ENCODE results near the gene HOXB4. TPM values are rescaled to one million over a fixed set of nuclear protein-coding genes. Genes with fewer than 3 reads are reported as not detected.

HOXB4 gene
- total RNA-seq, 1 donor = 0.31 TPM

DNA sequence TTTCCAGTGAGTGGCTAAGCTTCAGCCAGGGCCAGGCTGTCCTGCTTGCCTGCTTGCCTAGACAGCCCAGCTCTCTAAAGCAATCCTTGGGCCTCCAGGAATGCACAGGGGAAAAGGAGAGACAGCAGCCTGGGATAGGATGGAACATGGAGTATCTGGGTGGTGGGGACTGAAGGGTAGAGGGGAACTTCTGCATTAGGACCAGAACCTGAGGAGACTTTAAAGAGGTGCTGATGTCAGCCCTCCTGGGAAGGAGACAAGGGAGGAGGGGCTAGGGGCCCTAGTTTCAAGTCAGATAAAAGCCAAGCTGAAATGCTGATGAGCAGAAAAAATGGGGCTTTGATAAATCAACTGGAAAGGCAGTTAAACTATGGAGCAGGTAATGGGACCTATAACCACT is 30.9 kb upstream of the HOXB4 start:
- H3K4me3 ChIP-seq (ENCODE audit: low read length) = no peak overlapping the region
- peaks cover 88% of the 10 kb centered on the region for H3K27me3 ChIP-seq (ENCODE audit: insufficient read depth, low read length)
- no peaks in the 10 kb centered on the region for H3K9me3 ChIP-seq (ENCODE audit: low read depth, low read length)
- H3K4me1 ChIP-seq (ENCODE audit: insufficient read depth, low read length) = peaks cover 40% of the 10 kb centered on the region

DNA sequence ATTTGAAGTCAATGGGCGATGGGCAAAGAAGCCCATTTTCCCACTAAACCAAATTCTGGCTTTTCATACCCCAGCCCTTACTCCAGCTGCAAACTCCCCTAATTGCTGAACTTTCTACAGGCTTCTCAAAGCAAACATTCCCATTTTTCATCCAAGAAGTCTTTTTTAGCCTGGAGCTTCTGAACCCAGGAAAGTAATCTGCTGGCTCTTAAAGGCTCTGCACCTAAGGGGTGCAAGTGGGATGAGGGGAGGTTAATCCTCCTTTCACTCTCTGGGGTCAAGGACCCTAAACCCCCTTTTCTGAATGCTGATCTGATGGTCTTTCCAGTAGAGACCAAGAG is 30.3 kb upstream of the HOXB4 start:
- Histone ChIP-seq H3K4me3 (ENCODE audit: low read length) (no peak overlapping the region), H3K9me3 (ENCODE audit: low read depth, low read length) (no peaks in the 10 kb centered on the region), H3K4me1 (ENCODE audit: insufficient read depth, low read length) (peaks cover 36% of the 10 kb centered on the region), H3K27me3 (ENCODE audit: insufficient read depth, low read length) (peaks cover 89% of the 10 kb centered on the region)

GRCh38 chr17:48606892-48607614 is 28.9 kb upstream of the HOXB4 start:
- Histone ChIP-seq H3K27me3 (ENCODE audit: insufficient read depth, low read length) (peaks cover 93% of the 10 kb centered on the region), H3K4me3 (ENCODE audit: low read length) (no peak overlapping the region), H3K9me3 (ENCODE audit: low read depth, low read length) (no peaks in the 10 kb centered on the region), H3K4me1 (ENCODE audit: insufficient read depth, low read length) (peaks cover 30% of the 10 kb centered on the region)

GRCh38 chr17:48605991-48606891 is 28.1 kb upstream of the HOXB4 start:
- no peaks in the 10 kb centered on the region for H3K9me3 ChIP-seq (ENCODE audit: low read depth, low read length)
- H3K27me3 ChIP-seq (ENCODE audit: insufficient read depth, low read length) = peaks cover 93% of the 10 kb centered on the region
- peaks cover 22% of the 10 kb centered on the region for H3K4me1 ChIP-seq (ENCODE audit: insufficient read depth, low read length)
- no peak overlapping the region for H3K4me3 ChIP-seq (ENCODE audit: low read length)

DNA sequence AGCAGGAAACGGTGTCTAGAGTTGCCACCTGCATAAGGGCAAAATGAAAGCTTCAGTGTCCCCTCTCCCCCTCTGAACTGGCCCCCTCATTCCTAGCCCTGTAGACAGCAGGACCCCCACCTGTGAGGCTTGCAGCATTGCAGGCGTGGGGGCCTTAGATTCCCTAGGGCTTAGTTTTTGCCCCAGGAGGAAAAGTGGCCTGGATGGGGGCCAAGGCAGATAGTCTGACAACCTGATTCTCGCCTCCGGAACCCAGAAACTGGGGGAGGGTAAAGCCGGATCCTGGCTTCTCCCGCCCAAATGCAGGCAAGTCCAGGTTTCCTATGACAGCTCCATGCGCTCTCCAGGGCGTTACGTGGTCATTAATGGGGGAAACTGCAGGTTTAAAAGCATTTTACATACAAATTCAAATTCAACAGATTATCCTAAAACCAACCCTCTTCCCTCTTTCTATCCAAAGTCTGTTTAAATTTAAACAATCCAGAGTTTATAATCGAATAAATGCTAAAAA is 27.3 kb upstream of the HOXB4 start:
- Histone ChIP-seq H3K27me3 (ENCODE audit: insufficient read depth, low read length) (peaks cover 93% of the 10 kb centered on the region), H3K9me3 (ENCODE audit: low read depth, low read length) (no peaks in the 10 kb centered on the region), H3K4me3 (ENCODE audit: low read length) (no peak overlapping the region), H3K4me1 (ENCODE audit: insufficient read depth, low read length) (peaks cover 15% of the 10 kb centered on the region)

GRCh38 chr17:48604770-48605329 is 26.7 kb upstream of the HOXB4 start, which contains the start of gene HOXB6:
TSS of gene HOXB6 (minus strand) at chr17:48604986. CDS start at chr17:48598150, 6,836 bp downstream.
- H3K27me3 ChIP-seq (ENCODE audit: insufficient read depth, low read length) = peaks cover 93% of the 10 kb centered on the region

DNA sequence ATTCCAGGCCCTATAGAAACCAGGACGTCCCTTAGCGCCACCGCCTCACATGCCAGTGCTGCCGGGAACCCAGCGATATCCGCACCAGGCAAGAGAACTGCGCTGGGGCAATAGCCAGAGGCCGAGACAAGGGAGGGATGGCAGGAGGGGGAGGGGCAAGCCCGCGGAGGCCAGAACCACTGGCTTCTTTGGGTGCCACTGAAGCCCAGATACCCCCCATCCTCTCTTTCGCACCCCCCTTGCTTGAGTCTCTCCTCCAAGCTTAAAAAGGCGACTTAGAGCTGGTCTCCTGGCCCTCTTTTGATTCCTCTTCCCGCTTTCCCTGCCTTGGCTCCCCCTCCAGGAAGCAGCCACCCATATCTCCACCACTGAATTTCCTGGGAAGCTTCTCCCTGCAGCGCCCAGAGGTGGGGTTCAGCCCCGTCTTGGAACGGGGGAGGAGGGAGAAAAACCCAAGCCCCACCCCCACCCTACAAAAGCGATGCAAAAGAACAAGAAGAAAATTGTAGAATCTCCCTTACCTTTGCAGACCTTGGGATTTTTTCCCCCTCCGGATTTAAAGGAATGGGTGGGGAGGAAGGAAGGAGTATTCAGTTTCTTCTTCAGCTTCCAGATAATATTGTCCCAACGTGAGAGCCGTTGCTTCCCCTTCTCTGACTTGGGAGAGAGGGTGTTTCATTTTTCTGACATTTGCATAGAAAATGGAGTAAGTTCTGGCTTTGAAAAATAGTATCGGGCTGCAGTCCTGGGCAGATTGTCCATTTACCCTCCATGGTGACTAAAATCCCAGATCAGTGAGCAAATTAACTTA is 26.0 kb upstream of the HOXB4 start:
- H3K27me3 ChIP-seq (ENCODE audit: insufficient read depth, low read length) = peaks cover 93% of the 10 kb centered on the region
- peaks cover 6% of the 10 kb centered on the region for H3K4me1 ChIP-seq (ENCODE audit: insufficient read depth, low read length)
- H3K9me3 ChIP-seq (ENCODE audit: low read depth, low read length) = no peaks in the 10 kb centered on the region
- H3K4me3 ChIP-seq (ENCODE audit: low read length) = no peak overlapping the region

More at GRCh38 chr17:48604770-48605329, 26.7 kb upstream of the HOXB4 start, which contains the start of gene HOXB6:
- H3K9me3 ChIP-seq (ENCODE audit: low read depth, low read length) = no peaks in the 10 kb centered on the region
- no peak within 1 kb of the TSS for H3K4me3 ChIP-seq (ENCODE audit: low read length)
- peaks cover 8% of the 10 kb centered on the region for H3K4me1 ChIP-seq (ENCODE audit: insufficient read depth, low read length)

- H3K4me1 ChIP-seq (ENCODE audit: insufficient read depth, low read length) = peaks cover 22% of the 10 kb centered on the region
- H3K4me3 ChIP-seq (ENCODE audit: low read length) = no peak overlapping the region
- H3K9me3 ChIP-seq (ENCODE audit: low read depth, low read length) = no peaks in the 10 kb centered on the region
- H3K27me3 ChIP-seq (ENCODE audit: insufficient read depth, low read length) = peaks cover 96% of the 10 kb centered on the region
These were observed 23.6 kb upstream of the HOXB4 start for GRCh38 chr17:48601539-48602425.

DNA sequence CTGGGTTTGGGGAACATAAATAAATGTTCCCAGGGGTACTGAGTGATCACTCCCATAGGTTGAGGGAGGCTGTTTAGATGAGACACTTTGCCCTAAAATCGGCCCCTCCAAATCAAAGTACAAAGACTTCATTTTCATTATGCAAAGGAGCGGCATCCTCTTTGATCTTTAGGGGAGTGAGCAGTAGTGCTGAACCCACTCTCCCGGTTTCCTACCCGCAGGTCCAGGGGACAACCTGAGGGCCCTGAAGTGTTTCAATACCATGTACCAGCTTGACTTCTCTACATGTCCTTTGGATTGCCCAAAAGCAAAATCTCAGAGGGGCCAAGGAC is 23.0 kb upstream of the HOXB4 start:
- Histone ChIP-seq H3K4me1 (ENCODE audit: insufficient read depth, low read length) (peaks cover 28% of the 10 kb centered on the region), H3K27me3 (ENCODE audit: insufficient read depth, low read length) (peaks cover 97% of the 10 kb centered on the region), H3K9me3 (ENCODE audit: low read depth, low read length) (no peaks in the 10 kb centered on the region), H3K4me3 (ENCODE audit: low read length) (no peak overlapping the region)

- peaks cover 31% of the 10 kb centered on the region for H3K4me1 ChIP-seq (ENCODE audit: insufficient read depth, low read length)
- H3K4me3 ChIP-seq (ENCODE audit: low read length) = no peak overlapping the region
- peaks cover 98% of the 10 kb centered on the region for H3K27me3 ChIP-seq (ENCODE audit: insufficient read depth, low read length)
- no peaks in the 10 kb centered on the region for H3K9me3 ChIP-seq (ENCODE audit: low read depth, low read length)
These were observed 22.3 kb upstream of the HOXB4 start for GRCh38 chr17:48600244-48601098.

- H3K9me3 ChIP-seq (ENCODE audit: low read depth, low read length) = no peaks in the 10 kb centered on the region
- peaks cover 31% of the 10 kb centered on the region for H3K4me1 ChIP-seq (ENCODE audit: insufficient read depth, low read length)
- peaks cover 98% of the 10 kb centered on the region for H3K27me3 ChIP-seq (ENCODE audit: insufficient read depth, low read length)
- no peak overlapping the region for H3K4me3 ChIP-seq (ENCODE audit: low read length)
These were observed 21.2 kb upstream of the HOXB4 start for GRCh38 chr17:48599354-48599753.

DNA sequence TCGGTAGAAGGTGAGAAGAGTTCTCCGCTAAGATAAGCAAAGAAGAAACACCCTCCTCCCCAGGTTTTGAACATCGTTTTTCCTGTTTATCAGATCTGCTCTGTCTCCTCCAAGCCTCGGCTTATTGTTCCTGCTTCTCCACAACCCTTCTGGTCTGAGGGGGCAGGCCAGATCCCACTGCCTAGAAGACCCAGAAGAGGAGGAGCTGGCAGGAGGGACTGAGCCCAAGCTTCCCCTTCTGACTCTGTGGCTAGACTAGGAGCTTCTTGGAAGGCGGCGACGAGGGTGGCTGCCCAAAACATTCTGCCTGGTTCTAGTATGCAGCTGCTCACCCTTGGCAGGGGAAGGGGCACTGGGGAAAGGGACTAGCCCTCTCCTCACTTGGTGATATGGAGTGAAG is 20.6 kb upstream of the HOXB4 start:
- Histone ChIP-seq H3K4me1 (ENCODE audit: insufficient read depth, low read length) (peaks cover 35% of the 10 kb centered on the region), H3K9me3 (ENCODE audit: low read depth, low read length) (no peaks in the 10 kb centered on the region), H3K4me3 (ENCODE audit: low read length) (no peak overlapping the region), H3K27me3 (ENCODE audit: insufficient read depth, low read length) (peaks cover 97% of the 10 kb centered on the region)
